C4-2B (cell line): ENCODE data around the gene PATJ.

Experiments used
- H3K27ac ChIP-seq: fragments of 450-650 bp; 2 replicates; pipeline ENCODE4 v1.5.1; 2017
- CTCF ChIP-seq: fragments of 450-650 bp; conservative IDR thresholded peaks from 2 replicates; pipeline ENCODE4 v1.5.1; 2017; ENCODE audit warnings: mild to moderate bottlenecking
- ZFX ChIP-seq: fragments of 450-650 bp; IDR thresholded peaks from 2 replicates; pipeline ENCODE4 v1.6.1; 2017

Gene PATJ

GRCh38 chr1:62013264-62013663, 271.0 kb downstream of the PATJ start:
- TF ChIP-seq ZFX (no peak), CTCF (no peak)
- no peak overlapping the region for H3K27ac ChIP-seq

GRCh38 chr1:62022382-62022983, 280.2 kb downstream of the PATJ start:
- H3K27ac ChIP-seq: no peak overlapping the region
- TF ChIP-seq CTCF (no peak), ZFX (no peak)

GRCh38 chr1:62024690-62025089, 282.4 kb downstream of the PATJ start:
- TF ChIP-seq ZFX: no peak
- TF ChIP-seq CTCF: no peak
- H3K27ac ChIP-seq: no peak overlapping the region

GRCh38 chr1:62025154-62025553, 282.9 kb downstream of the PATJ start:
- no peak overlapping the region for H3K27ac ChIP-seq
- TF ChIP-seq ZFX (no peak), CTCF (no peak)

- no peak overlapping the region for H3K27ac ChIP-seq
- TF ChIP-seq CTCF (no peak), ZFX (no peak)
Observed at GRCh38 chr1:62025892-62026291, 283.6 kb downstream of the PATJ start.

- TF ChIP-seq CTCF: no peak
- no peak for TF ChIP-seq ZFX
Observed at GRCh38 chr1:62029704-62030103, 287.4 kb downstream of the PATJ start.

GRCh38 chr1:62034790-62035189, 292.5 kb downstream of the PATJ start:
- TF ChIP-seq CTCF (no peak), ZFX (no peak)
- H3K27ac ChIP-seq: no peak overlapping the region

More at GRCh38 chr1:62029704-62030103, 287.4 kb downstream of the PATJ start:
- H3K27ac ChIP-seq: no peak overlapping the region
